ENCODE measurements around the gene GALNT12. TPM values are rescaled to one million over a fixed set of nuclear protein-coding genes. Genes with fewer than 3 reads are reported as not detected.

GALNT12 gene
- total RNA-seq, 3 donors from 2014 or later = 2.6 to 6.6 (median 3.9) TPM

GRCh38 chr9:98894761-98895160, 87.3 kb downstream of the GALNT12 start:
- no peak for DNase-seq (ENCODE audit: low spot score in 2 of 2)
- H3K36me3 ChIP-seq = no peaks in the 10 kb centered on the region
- no peaks in the 10 kb centered on the region for H3K27me3 ChIP-seq
- TF ChIP-seq POLR2AphosphoS5 (IDR thresholded peaks at IDR 0.05) = no peak
- no peak for TF ChIP-seq CTCF (IDR thresholded peaks at IDR 0.05)
- TF ChIP-seq POLR2A (IDR thresholded peaks at IDR 0.05) = no peak
- intact Hi-C loops (cut with DNase I; ENCODE audit: low total_unique reads) = loop anchor here (10.0 kb wide), 1 partner anchor 70 kb away; no protein-coding TSS in a partner anchor
- H3K27ac ChIP-seq = no peak overlapping the region
- peaks cover 0 to 14% of the 10 kb centered on the region in 2 donors for H3K9me3 ChIP-seq
- H3K4me3 ChIP-seq = no peak overlapping the region
- H3K4me1 ChIP-seq = no peaks in the 10 kb centered on the region

GRCh38 chr9:98896632-98897031, 89.2 kb downstream of the GALNT12 start:
- no peaks in the 10 kb centered on the region for H3K27me3 ChIP-seq
- peaks cover 0 to 14% of the 10 kb centered on the region in 2 donors for H3K9me3 ChIP-seq
- intact Hi-C loops (cut with DNase I; ENCODE audit: low total_unique reads) = loop anchor here (10.0 kb wide), 1 partner anchor 68 kb away; no protein-coding TSS in a partner anchor
- no peaks in the 10 kb centered on the region for H3K4me1 ChIP-seq
- H3K27ac ChIP-seq = no peak overlapping the region
- H3K36me3 ChIP-seq = no peaks in the 10 kb centered on the region
- no peak for DNase-seq (ENCODE audit: low spot score in 2 of 2)
- no peak overlapping the region for H3K4me3 ChIP-seq
- no peak for TF ChIP-seq POLR2AphosphoS5 (IDR thresholded peaks at IDR 0.05)
- TF ChIP-seq CTCF (IDR thresholded peaks at IDR 0.05) = no peak
- TF ChIP-seq POLR2A (IDR thresholded peaks at IDR 0.05) = no peak

GRCh38 chr9:98897745-98898144, 90.3 kb downstream of the GALNT12 start:
- DNase-seq (ENCODE audit: low spot score in 2 of 2) = no peak
- TF ChIP-seq POLR2AphosphoS5 (IDR thresholded peaks at IDR 0.05) (no peak), POLR2A (IDR thresholded peaks at IDR 0.05) (no peak), CTCF (IDR thresholded peaks at IDR 0.05) (no peak)
- Histone ChIP-seq H3K27me3 (no peaks in the 10 kb centered on the region), H3K9me3 (peaks cover 0 to 14% of the 10 kb centered on the region in 2 donors), H3K4me3 (no peak overlapping the region), H3K27ac (no peak overlapping the region), H3K4me1 (no peaks in the 10 kb centered on the region), H3K36me3 (no peaks in the 10 kb centered on the region)
- intact Hi-C loops (cut with DNase I; ENCODE audit: low total_unique reads) = loop anchor here (10.0 kb wide), 1 partner anchor 67 kb away; no protein-coding TSS in a partner anchor

DNA sequence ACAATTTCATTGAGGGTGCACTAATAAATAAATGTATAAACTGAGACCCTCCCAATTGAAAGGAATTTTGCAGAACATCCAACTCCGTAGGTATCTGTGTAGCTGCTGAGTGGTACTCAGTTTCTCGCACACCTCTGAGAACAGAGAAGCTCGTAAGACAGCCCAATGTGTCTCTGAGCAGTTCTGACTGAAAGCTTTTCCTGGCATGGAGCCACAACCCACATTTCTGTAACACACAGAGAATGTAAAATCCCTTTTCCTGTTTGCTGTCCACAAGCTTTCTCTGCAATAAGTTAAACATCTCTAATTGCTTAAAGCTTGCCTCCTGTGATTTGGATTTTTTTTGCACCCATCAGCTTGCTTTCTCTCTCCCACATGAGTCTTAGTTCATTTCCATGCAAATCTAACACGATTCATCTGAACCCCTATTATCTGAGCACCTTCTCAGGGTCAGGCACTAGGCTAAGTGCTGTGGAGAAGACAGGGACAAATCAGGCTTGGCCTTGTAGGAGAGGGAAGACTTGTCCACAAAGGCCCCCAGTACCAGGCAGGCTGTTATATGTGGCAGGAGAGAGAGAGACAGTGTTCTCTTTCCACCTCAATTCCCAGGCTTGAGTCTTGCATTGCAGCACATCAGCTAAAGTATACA, 92.1 kb downstream of the GALNT12 start:
- no peak for DNase-seq (ENCODE audit: low spot score in 2 of 2)
- Histone ChIP-seq H3K27ac (no peak overlapping the region), H3K4me3 (no peak overlapping the region), H3K9me3 (peaks cover 0 to 14% of the 10 kb centered on the region in 2 donors), H3K36me3 (no peaks in the 10 kb centered on the region), H3K4me1 (no peaks in the 10 kb centered on the region), H3K27me3 (no peaks in the 10 kb centered on the region)
- TF ChIP-seq POLR2AphosphoS5 (IDR thresholded peaks at IDR 0.05) = no peak
- no peak for TF ChIP-seq POLR2A (IDR thresholded peaks at IDR 0.05)
- intact Hi-C loops (cut with DNase I; ENCODE audit: low total_unique reads) = loop anchor here (10.0 kb wide), 1 partner anchor 65 kb away; no protein-coding TSS in a partner anchor

Other genes starting within 250 kb of the GALNT12 start
- gene GABBR2, start 98.7 kb upstream of the GALNT12 start, total RNA-seq = not detected
- 10 to 100 TPM in 2 of 3 donors, 1 to 10 TPM in 1; 5.6 to 23.3 (median 17.3) TPM for gene ANKS6, start 11.1 kb upstream of the GALNT12 start, total RNA-seq
- 10 to 100 TPM; 13.9 to 47.8 (median 32.4) TPM for gene COL15A1, start 136.2 kb downstream of the GALNT12 start, total RNA-seq

Measured in breast epithelium (tissue), 4 donors.